ENCODE results near the gene MAMLD1.

GRCh38 chrX:150548684-150549083 lies 185.6 kb downstream of the MAMLD1 start:
- TF ChIP-seq CTCF (IDR thresholded peaks at IDR 0.05) (no peak), POLR2A (IDR thresholded peaks at IDR 0.05) (no peak)
